Measurements from ENCODE around the gene HMGN1. TPM values are rescaled to one million over a fixed set of nuclear protein-coding genes. Genes with fewer than 3 reads are reported as not detected.

The HMGN1 gene
- total RNA-seq, 2 donors from 2014 or later: 37.1 to 39.6 TPM

DNA sequence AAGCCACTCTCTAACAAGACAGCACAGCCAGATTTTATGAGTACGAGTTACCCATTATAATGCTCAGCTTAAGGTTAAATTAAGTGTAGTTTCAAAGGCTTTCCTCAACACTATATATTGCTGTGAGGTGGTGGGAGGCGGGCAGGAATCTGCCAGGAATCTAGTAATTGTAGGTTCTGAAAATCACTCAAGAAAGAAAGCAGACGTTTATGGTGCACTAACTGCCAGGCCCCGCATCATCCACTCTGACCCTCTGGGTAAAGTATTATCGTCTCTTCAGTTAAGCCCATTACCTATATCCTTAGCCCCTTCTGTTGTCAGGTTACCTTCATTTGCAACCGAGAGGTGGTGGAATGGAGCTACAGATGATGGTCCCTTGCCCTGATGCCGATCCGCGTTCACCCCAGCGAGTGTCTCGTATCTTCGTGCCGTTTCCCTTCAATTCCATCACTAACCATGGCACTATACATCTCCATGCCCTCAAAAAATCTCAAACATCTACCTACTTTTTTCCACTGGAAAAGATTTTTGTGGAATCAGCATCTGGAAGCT lies 12.4 kb downstream of the HMGN1 start:
- no peak for DNase-seq (ENCODE audit: low spot score)
- no peaks in the 10 kb centered on the region for H3K4me1 ChIP-seq
- H3K36me3 ChIP-seq: peaks cover 8% of the 10 kb centered on the region
- H3K27me3 ChIP-seq: no peaks in the 10 kb centered on the region
- no peak overlapping the region for H3K27ac ChIP-seq
- H3K4me3 ChIP-seq: no peak overlapping the region
- H3K9me3 ChIP-seq: no peaks in the 10 kb centered on the region
- TF ChIP-seq, protein P1, sequence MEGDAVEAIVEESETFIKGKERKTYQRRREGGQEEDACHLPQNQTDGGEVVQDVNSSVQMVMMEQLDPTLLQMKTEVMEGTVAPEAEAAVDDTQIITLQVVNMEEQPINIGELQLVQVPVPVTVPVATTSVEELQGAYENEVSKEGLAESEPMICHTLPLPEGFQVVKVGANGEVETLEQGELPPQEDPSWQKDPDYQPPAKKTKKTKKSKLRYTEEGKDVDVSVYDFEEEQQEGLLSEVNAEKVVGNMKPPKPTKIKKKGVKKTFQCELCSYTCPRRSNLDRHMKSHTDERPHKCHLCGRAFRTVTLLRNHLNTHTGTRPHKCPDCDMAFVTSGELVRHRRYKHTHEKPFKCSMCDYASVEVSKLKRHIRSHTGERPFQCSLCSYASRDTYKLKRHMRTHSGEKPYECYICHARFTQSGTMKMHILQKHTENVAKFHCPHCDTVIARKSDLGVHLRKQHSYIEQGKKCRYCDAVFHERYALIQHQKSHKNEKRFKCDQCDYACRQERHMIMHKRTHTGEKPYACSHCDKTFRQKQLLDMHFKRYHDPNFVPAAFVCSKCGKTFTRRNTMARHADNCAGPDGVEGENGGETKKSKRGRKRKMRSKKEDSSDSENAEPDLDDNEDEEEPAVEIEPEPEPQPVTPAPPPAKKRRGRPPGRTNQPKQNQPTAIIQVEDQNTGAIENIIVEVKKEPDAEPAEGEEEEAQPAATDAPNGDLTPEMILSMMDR (IDR thresholded peaks at IDR 0.05): no peak

DNA sequence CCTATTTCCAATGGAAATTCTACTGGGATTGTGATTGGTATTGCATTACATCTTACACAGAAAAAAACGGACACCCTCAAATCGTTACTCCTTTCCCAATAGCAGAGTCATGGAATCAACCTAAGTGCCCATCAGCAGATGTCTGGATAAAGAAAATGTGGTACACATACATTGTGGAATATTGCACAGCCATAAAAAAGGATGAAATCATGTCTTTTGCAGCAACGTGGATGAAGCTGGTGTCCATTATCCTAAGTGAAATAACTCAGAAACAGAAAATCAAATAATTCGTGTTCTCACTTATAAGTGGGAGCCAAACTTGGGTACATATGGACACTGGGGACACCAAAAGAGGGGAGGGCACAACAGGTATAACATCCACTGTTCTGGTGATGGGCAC lies 14.3 kb downstream of the HMGN1 start:
- no peaks in the 10 kb centered on the region for H3K36me3 ChIP-seq
- H3K4me3 ChIP-seq: no peak overlapping the region
- no peaks in the 10 kb centered on the region for H3K27me3 ChIP-seq
- H3K27ac ChIP-seq: no peak overlapping the region
- DNase-seq (ENCODE audit: low spot score): no peak
- TF ChIP-seq, protein P1 (IDR thresholded peaks at IDR 0.05): no peak
- no peaks in the 10 kb centered on the region for H3K4me1 ChIP-seq
- H3K9me3 ChIP-seq: no peaks in the 10 kb centered on the region

DNA sequence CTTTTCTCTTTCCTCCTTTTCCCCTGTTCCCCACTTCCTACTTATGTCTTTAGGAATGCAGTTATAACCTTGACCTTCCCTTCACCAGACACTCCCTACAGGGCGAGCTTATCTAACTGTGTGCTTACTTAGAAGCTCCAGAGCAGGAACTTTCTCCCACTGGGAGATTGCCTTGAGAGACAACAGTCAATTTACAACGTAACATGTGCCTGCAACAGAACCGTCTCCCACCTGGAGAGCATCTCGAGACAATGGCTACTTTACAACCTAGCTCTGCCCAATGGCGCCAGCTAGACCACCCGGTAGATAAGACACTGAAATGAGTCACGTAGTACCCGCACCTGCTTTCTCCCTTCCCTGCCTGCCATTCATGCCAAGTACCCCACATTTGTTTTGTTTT lies 16.7 kb downstream of the HMGN1 start:
- Histone ChIP-seq H3K27ac (no peak overlapping the region), H3K9me3 (no peaks in the 10 kb centered on the region), H3K4me1 (no peaks in the 10 kb centered on the region), H3K36me3 (no peaks in the 10 kb centered on the region), H3K27me3 (no peaks in the 10 kb centered on the region), H3K4me3 (no peak overlapping the region)
- DNase-seq (ENCODE audit: low spot score): no peak
- TF ChIP-seq, protein P1 (IDR thresholded peaks at IDR 0.05): no peak

DNA sequence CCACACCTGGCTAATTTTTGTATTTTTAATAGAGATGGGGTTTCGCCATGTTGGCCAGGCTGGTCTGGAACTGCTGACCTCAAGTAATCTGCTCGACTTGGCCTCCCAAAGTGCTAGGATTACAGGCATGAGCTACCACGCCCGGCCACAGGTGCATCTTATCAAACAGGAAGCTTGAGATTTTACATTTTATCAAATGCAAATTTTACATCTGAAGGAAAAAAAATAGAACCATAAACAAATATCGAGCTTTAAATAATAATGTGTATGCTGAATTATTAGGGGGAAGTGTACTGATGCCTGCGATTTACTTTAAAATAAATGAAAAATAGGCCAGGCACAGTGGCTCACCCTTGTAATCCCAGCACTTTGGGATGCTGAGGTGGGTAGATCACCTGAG lies 18.9 kb downstream of the HMGN1 start:
- Histone ChIP-seq H3K9me3 (no peaks in the 10 kb centered on the region), H3K36me3 (no peaks in the 10 kb centered on the region), H3K27ac (no peak overlapping the region), H3K4me3 (no peak overlapping the region), H3K27me3 (no peaks in the 10 kb centered on the region), H3K4me1 (no peaks in the 10 kb centered on the region)
- TF ChIP-seq, protein P1 (IDR thresholded peaks at IDR 0.05): no peak
- no peak for DNase-seq (ENCODE audit: low spot score)

DNA sequence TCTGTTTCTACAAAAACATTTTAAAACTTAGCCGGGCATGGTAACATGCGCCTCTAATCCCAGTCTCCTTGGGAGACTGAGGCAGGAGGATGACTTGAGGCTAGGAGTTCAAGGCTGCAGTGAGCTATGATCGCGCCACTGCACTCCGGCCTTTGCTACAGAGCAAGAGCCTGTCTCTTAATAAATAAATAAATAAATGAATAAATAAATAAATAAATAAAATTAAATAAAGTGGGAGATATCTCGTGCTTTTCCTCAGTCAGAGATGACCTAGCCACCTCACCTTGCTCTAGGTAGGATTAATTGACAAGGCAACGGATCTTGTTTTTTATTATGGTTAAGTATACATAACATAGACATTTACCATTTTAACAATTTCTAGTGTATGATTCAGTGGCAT lies 21.2 kb downstream of the HMGN1 start:
- H3K9me3 ChIP-seq: no peaks in the 10 kb centered on the region
- no peaks in the 10 kb centered on the region for H3K4me1 ChIP-seq
- no peak overlapping the region for H3K27ac ChIP-seq
- H3K27me3 ChIP-seq: no peaks in the 10 kb centered on the region
- no peak for DNase-seq (ENCODE audit: low spot score)
- TF ChIP-seq, protein P1 (IDR thresholded peaks at IDR 0.05): no peak
- H3K4me3 ChIP-seq: no peak overlapping the region
- H3K36me3 ChIP-seq: no peaks in the 10 kb centered on the region

DNA sequence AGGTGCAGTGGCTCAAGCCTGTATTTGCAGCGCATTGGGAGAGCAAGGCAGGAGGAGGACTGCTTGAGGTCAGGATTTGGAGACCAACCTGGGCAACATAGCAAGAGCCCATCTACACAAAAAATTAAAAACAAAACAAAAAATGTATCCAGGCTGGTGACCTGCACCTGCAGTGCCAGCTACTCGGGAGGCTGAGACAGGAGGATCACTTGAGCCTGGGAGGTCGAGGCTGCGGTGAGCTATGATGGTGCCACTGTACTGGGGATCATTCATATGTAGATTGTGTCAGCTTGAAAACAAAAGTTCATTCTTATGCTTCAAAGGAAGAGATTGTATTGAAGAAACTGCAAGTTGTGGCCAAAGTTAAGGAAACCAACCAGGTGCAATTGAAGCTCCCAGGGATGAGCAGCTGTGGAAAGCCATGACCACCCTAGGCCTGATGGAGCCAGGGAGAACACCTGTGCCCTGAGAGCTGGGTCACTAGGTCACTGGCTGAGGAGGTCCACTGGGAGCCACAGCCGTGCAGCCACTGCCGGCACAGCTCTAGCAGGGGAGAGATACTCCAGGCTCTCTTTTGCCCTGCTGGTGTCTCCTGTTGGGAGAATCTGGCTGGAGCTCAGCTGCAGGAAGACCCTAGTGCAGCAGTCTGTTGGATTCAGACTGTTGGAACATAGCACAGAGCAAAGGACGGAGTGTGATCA lies 22.1 kb downstream of the HMGN1 start:
- Histone ChIP-seq H3K27me3 (no peaks in the 10 kb centered on the region), H3K9me3 (no peaks in the 10 kb centered on the region), H3K4me3 (no peak overlapping the region), H3K27ac (no peak overlapping the region), H3K4me1 (no peaks in the 10 kb centered on the region), H3K36me3 (no peaks in the 10 kb centered on the region)
- TF ChIP-seq, protein P1 (IDR thresholded peaks at IDR 0.05): no peak
- no peak for DNase-seq (ENCODE audit: low spot score)
